T follicular helper cell (primary cell): ENCODE measurements around the gene EML3.

Source experiments
- DNase-seq: peaks from one replicate; pipeline ENCODE4 v3.0.0-alpha.2; 2020; ENCODE audit warnings: low read depth

The EML3 gene

GRCh38 chr11:62553080-62553838 is 59.3 kb downstream of the EML3 start:
- DNase-seq, result peak; percentile 68

- no peak for DNase-seq
These were observed 60.0 kb downstream of the EML3 start for GRCh38 chr11:62552485-62553079.
